ENCODE measurements around the gene DNASE1.

The DNASE1 gene

GRCh38 chr16:3695610-3696369 lies 41.3 kb downstream of the DNASE1 start:
- DNase-seq, result peak; percentile 20

- DNase-seq, result no peak
These were observed 42.1 kb downstream of the DNASE1 start for GRCh38 chr16:3696425-3697218.

- no peak for DNase-seq
These were observed 44.5 kb downstream of the DNASE1 start for GRCh38 chr16:3698941-3699340.

- DNase-seq, result no peak
These were observed 47.0 kb downstream of the DNASE1 start for GRCh38 chr16:3701531-3701930.

- DNase-seq, result no peak
These were observed 47.6 kb downstream of the DNASE1 start for GRCh38 chr16:3702082-3702481.

- no peak for DNase-seq
These were observed 51.9 kb downstream of the DNASE1 start for GRCh38 chr16:3706253-3707012.
